DOHH2 (cell line): Measurements from ENCODE around the gene SLC39A5.
"Not testable (repeated sequence)": the region's sequence is repeated elsewhere in the genome, so short reads cannot be mapped to it uniquely, and the experiment has no call there.

Source experiments
- EZH2phosphoT487 ChIP-seq: fragments of 200-600 bp; sonication (generic); IDR thresholded peaks from 2 replicates; pipeline ENCODE4 v1.6.1; 2017; ENCODE audit warnings: borderline replicate concordance, mild to moderate bottlenecking, antibody characterized with exemption, low read length, moderate library complexity, mixed read lengths
- TF ChIP-seq, protein P1 (sequence below): fragments of 200-600 bp; sonication (generic); IDR thresholded peaks from one replicate; pipeline ENCODE4 v1.5.1; 2014; ENCODE audit warnings: antibody characterized with exemption, mild to moderate bottlenecking, low read depth, low read length; ENCODE audit not compliant: poor library complexity, severe bottlenecking

DNA sequence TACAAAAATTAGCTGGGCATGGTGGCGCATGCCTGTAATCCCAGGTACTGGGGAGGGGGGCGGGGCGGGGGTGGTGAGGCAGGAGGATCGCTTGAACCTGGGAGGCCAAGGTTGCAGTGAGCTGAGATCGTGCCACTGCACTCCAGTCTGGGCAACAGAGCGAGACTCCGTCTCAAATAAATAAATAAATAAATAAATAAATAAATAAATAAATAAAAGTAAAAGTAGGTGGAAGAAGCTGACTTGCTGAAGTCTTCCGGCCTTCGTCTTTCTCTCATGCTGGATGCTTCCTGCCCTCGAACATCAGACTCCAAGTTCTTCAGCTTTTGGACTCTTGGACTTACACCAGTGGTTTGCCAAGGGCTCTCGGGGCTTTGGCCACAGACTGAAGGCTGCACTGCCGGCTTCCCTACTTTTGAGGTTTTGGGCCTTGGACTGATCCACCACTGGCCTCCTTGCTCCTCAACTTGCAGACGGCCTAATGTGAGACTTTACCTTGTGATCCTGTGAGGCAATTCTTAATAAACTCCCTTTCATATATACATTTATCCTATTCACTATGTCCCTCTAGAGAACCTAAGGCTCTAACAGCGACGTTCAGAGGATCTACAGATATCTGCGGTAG lies 36.3 kb downstream of the SLC39A5 start:
- TF ChIP-seq, protein P1, sequence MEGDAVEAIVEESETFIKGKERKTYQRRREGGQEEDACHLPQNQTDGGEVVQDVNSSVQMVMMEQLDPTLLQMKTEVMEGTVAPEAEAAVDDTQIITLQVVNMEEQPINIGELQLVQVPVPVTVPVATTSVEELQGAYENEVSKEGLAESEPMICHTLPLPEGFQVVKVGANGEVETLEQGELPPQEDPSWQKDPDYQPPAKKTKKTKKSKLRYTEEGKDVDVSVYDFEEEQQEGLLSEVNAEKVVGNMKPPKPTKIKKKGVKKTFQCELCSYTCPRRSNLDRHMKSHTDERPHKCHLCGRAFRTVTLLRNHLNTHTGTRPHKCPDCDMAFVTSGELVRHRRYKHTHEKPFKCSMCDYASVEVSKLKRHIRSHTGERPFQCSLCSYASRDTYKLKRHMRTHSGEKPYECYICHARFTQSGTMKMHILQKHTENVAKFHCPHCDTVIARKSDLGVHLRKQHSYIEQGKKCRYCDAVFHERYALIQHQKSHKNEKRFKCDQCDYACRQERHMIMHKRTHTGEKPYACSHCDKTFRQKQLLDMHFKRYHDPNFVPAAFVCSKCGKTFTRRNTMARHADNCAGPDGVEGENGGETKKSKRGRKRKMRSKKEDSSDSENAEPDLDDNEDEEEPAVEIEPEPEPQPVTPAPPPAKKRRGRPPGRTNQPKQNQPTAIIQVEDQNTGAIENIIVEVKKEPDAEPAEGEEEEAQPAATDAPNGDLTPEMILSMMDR = not testable (repeated sequence)
- not testable (repeated sequence) for TF ChIP-seq EZH2phosphoT487
